NCI-H1048 (cell line): ENCODE measurements around the gene MTHFS.
"Not testable (repeated sequence)": the region's sequence is repeated elsewhere in the genome, so short reads cannot be mapped to it uniquely, and the experiment has no call there.

Source experiments
- DNase-seq: peaks from one replicate; lab custom pipeline; 2025; lab: John Stamatoyannopoulos, UW

MTHFS gene

GRCh38 chr15:79896634-79897379 lies at the start of gene MTHFS:
MTHFS (minus strand) TSS chr15:79897014; CDS start chr15:79896988, 26 bp downstream.
- DNase-seq, result peak; percentile 51

- DNase-seq, result no peak
These were observed 47.8 kb upstream of the MTHFS start for GRCh38 chr15:79944622-79945021.

- no peak for DNase-seq
These were observed 47.0 kb upstream of the MTHFS start for GRCh38 chr15:79943820-79944219.

GRCh38 chr15:79942741-79943481 lies 46.1 kb upstream of the MTHFS start:
- no peak for DNase-seq

GRCh38 chr15:79939399-79939798 lies 42.6 kb upstream of the MTHFS start:
- no peak for DNase-seq

GRCh38 chr15:79938143-79938542 lies 41.3 kb upstream of the MTHFS start:
- DNase-seq, result no peak

- not testable (repeated sequence) for DNase-seq
These were observed 38.9 kb upstream of the MTHFS start for GRCh38 chr15:79935556-79936201.

GRCh38 chr15:79933231-79933630 lies 36.4 kb upstream of the MTHFS start:
- DNase-seq, result no peak

GRCh38 chr15:79932447-79932846 lies 35.6 kb upstream of the MTHFS start:
- DNase-seq, result no peak

- DNase-seq, result no peak
These were observed 33.7 kb upstream of the MTHFS start for GRCh38 chr15:79930516-79930915.

- no peak for DNase-seq
These were observed 32.6 kb upstream of the MTHFS start for GRCh38 chr15:79929412-79929811.

- DNase-seq, result not testable (repeated sequence)
These were observed 29.3 kb upstream of the MTHFS start for GRCh38 chr15:79926116-79926515.

GRCh38 chr15:79924379-79924778 lies 27.6 kb upstream of the MTHFS start:
- DNase-seq, result no peak

GRCh38 chr15:79923515-79924169 lies 26.8 kb upstream of the MTHFS start:
- peak; percentile 93 for DNase-seq

- no peak for DNase-seq
These were observed 26.3 kb upstream of the MTHFS start for GRCh38 chr15:79923079-79923514.

- no peak for DNase-seq
These were observed 25.8 kb upstream of the MTHFS start for GRCh38 chr15:79922512-79923078.

GRCh38 chr15:79919749-79920511 lies 23.1 kb upstream of the MTHFS start:
- no peak for DNase-seq

GRCh38 chr15:79919090-79919748 lies 22.4 kb upstream of the MTHFS start:
- no peak for DNase-seq

- DNase-seq, result no peak
These were observed 21.5 kb upstream of the MTHFS start for GRCh38 chr15:79918278-79918677.

- DNase-seq, result no peak
These were observed 19.8 kb upstream of the MTHFS start for GRCh38 chr15:79916502-79917132.
